ENCODE results near the gene LPP.

DNA sequence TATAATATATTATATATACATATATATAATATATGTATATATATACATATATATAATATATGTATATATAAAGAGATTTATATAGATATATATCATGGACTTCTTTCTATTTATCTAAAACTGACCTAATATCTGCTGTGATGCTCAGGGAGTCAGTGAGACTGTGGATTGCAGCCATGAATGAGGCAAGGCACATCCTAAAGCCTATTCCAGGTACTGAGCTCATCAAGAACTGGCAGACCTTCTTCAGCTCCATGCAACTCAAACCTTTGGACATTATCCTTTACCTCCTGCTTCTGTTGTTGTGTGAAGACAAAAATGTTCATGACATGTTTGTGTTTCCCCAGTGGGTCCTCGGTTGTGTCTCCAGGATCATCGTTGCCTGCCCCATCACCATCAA, 7.7 kb upstream of the LPP start:
- TF ChIP-seq EP300 (IDR thresholded peaks at IDR 0.05) (no peak), POLR2A (IDR thresholded peaks at IDR 0.05) (no peak)
- TF ChIP-seq, protein P1, sequence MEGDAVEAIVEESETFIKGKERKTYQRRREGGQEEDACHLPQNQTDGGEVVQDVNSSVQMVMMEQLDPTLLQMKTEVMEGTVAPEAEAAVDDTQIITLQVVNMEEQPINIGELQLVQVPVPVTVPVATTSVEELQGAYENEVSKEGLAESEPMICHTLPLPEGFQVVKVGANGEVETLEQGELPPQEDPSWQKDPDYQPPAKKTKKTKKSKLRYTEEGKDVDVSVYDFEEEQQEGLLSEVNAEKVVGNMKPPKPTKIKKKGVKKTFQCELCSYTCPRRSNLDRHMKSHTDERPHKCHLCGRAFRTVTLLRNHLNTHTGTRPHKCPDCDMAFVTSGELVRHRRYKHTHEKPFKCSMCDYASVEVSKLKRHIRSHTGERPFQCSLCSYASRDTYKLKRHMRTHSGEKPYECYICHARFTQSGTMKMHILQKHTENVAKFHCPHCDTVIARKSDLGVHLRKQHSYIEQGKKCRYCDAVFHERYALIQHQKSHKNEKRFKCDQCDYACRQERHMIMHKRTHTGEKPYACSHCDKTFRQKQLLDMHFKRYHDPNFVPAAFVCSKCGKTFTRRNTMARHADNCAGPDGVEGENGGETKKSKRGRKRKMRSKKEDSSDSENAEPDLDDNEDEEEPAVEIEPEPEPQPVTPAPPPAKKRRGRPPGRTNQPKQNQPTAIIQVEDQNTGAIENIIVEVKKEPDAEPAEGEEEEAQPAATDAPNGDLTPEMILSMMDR (IDR thresholded peaks at IDR 0.05) = no peak

Measured in tibial nerve (tissue), 4 donors.